ENCODE results near the gene ANKRD40CL.
"Not testable (repeated sequence)": the region's sequence is repeated elsewhere in the genome, so short reads cannot be mapped to it uniquely, and the experiment has no call there.

ANKRD40CL gene

GRCh38 chr17:50758524-50758923 lies 8.8 kb downstream of the ANKRD40CL start:
- DNase-seq: no peak

- DNase-seq: no peak
These were observed 12.8 kb downstream of the ANKRD40CL start for GRCh38 chr17:50754521-50754920.

- DNase-seq: no peak
These were observed 18.1 kb downstream of the ANKRD40CL start for GRCh38 chr17:50749245-50749644.

- no peak for DNase-seq
These were observed 21.7 kb downstream of the ANKRD40CL start for GRCh38 chr17:50745631-50746030.

GRCh38 chr17:50739098-50739497 lies 28.2 kb downstream of the ANKRD40CL start:
- DNase-seq: no peak

- no peak for DNase-seq
These were observed 30.1 kb downstream of the ANKRD40CL start for GRCh38 chr17:50737118-50737698.

- no peak for DNase-seq
These were observed 32.0 kb downstream of the ANKRD40CL start for GRCh38 chr17:50735287-50735686.

- no peak for DNase-seq
These were observed 35.5 kb downstream of the ANKRD40CL start for GRCh38 chr17:50731575-50732460.

GRCh38 chr17:50728881-50729765 lies 38.2 kb downstream of the ANKRD40CL start:
- no peak for DNase-seq

GRCh38 chr17:50728112-50728429 lies 39.2 kb downstream of the ANKRD40CL start:
- DNase-seq: no peak

- DNase-seq: no peak
These were observed 41.3 kb downstream of the ANKRD40CL start for GRCh38 chr17:50725769-50726655.

- DNase-seq: not testable (repeated sequence)
These were observed 42.7 kb downstream of the ANKRD40CL start for GRCh38 chr17:50724622-50725021.

GRCh38 chr17:50722746-50723145 lies 44.6 kb downstream of the ANKRD40CL start:
- DNase-seq: no peak

- DNase-seq: no peak
These were observed 45.9 kb downstream of the ANKRD40CL start for GRCh38 chr17:50721194-50722010.

- no peak for DNase-seq
These were observed 47.2 kb downstream of the ANKRD40CL start for GRCh38 chr17:50719924-50720794.

GRCh38 chr17:50719144-50719923 lies 48.0 kb downstream of the ANKRD40CL start, which contains the start of gene LUC7L3:
Gene LUC7L3, plus strand, starts transcription at chr17:50719603. Its CDS starts 130 bp downstream, at chr17:50719733.
- peak; percentile 97 for DNase-seq

GRCh38 chr17:50715471-50715870 lies 51.8 kb downstream of the ANKRD40CL start:
- DNase-seq: no peak

- DNase-seq: no peak
These were observed 54.7 kb downstream of the ANKRD40CL start for GRCh38 chr17:50712641-50713040.

Measured in NCI-H1436 (cell line).